ENCODE results near the gene SPTB. TPM values are rescaled to one million over a fixed set of nuclear protein-coding genes. Genes with fewer than 3 reads are reported as not detected.

SPTB gene
- total RNA-seq, 2 experiments from 2014 or later = 0.03 to 0.08 TPM

GRCh38 chr14:64811676-64812075 is 68.0 kb downstream of the SPTB start:
- Histone ChIP-seq H3K4me3 (ENCODE audit: low read length) (no peak overlapping the region), H3K27ac (ENCODE audit: low read depth in 1 of 2, low read length in 2 of 2) (no peak overlapping the region), H3K4me1 (ENCODE audit: insufficient read depth, low read length) (peaks cover 5% of the 10 kb centered on the region), H3K9me3 (ENCODE audit: control insufficient read depth in 1 of 2, insufficient read depth in 1 of 2, low read length in 2 of 2) (no peaks in the 10 kb centered on the region), H3K27me3 (ENCODE audit: control insufficient read depth in 1 of 2, insufficient read depth in 2 of 2, low read length in 2 of 2) (peaks cover 0 to 6% of the 10 kb centered on the region in 2 experiments), H3K36me3 (ENCODE audit: insufficient read depth, low read length) (no peaks in the 10 kb centered on the region)
- ChIA-PET CTCF (no interaction called here), POLR2A (no interaction called here)
- Mint-ChIP-seq H3K27me3 (peaks cover 10% of the 10 kb centered on the region), H3K4me1 (ENCODE audit: low read depth) (peaks cover 6% of the 10 kb centered on the region), H3K36me3 (ENCODE audit: low read depth) (no peaks in the 10 kb centered on the region), H3K9me3 (no peaks in the 10 kb centered on the region), H3K4me3 (no peak overlapping the region), H3K27ac (no peak overlapping the region)
- TF ChIP-seq CTCF (IDR thresholded peaks at IDR 0.05) = no peak
- DNase-seq (no peak), ATAC-seq (ENCODE audit: poor library complexity) (no peak)
- intact Hi-C loops (cut with DNase I, micrococcal nuclease) = no loop called here

GRCh38 chr14:64808449-64808848 is 71.3 kb downstream of the SPTB start:
- TF ChIP-seq CTCF (IDR thresholded peaks at IDR 0.05) = no peak
- Histone ChIP-seq H3K4me3 (ENCODE audit: low read length) (no peak overlapping the region), H3K36me3 (ENCODE audit: insufficient read depth, low read length) (no peaks in the 10 kb centered on the region), H3K4me1 (ENCODE audit: insufficient read depth, low read length) (peaks cover 5% of the 10 kb centered on the region), H3K9me3 (ENCODE audit: control insufficient read depth in 1 of 2, insufficient read depth in 1 of 2, low read length in 2 of 2) (no peaks in the 10 kb centered on the region), H3K27ac (ENCODE audit: low read depth in 1 of 2, low read length in 2 of 2) (no peak overlapping the region), H3K27me3 (ENCODE audit: control insufficient read depth in 1 of 2, insufficient read depth in 2 of 2, low read length in 2 of 2) (no peaks in the 10 kb centered on the region)
- ChIA-PET POLR2A (no interaction called here), CTCF (no interaction called here)
- H3K36me3 Mint-ChIP-seq (ENCODE audit: low read depth) = no peaks in the 10 kb centered on the region
- no peaks in the 10 kb centered on the region for H3K27me3 Mint-ChIP-seq
- peaks cover 6% of the 10 kb centered on the region for H3K4me1 Mint-ChIP-seq (ENCODE audit: low read depth)
- no peak for ATAC-seq (ENCODE audit: poor library complexity)
- intact Hi-C loops (cut with DNase I, micrococcal nuclease) = no loop called here
- H3K4me3 Mint-ChIP-seq = no peak overlapping the region
- no peak for DNase-seq
- no peak overlapping the region for H3K27ac Mint-ChIP-seq
- no peaks in the 10 kb centered on the region for H3K9me3 Mint-ChIP-seq

- no peaks in the 10 kb centered on the region for H3K36me3 Mint-ChIP-seq (ENCODE audit: low read depth)
- H3K4me1 Mint-ChIP-seq (ENCODE audit: low read depth) = peaks cover 5% of the 10 kb centered on the region
- no peak overlapping the region for H3K27ac Mint-ChIP-seq
Measured at GRCh38 chr14:64807551-64807950, 72.2 kb downstream of the SPTB start.

More at GRCh38 chr14:64807551-64807950, 72.2 kb downstream of the SPTB start:
- ATAC-seq (ENCODE audit: poor library complexity) (no peak), DNase-seq (no peak)
- POLR2A ChIA-PET = no interaction called here
- no peaks in the 10 kb centered on the region for H3K27me3 Mint-ChIP-seq
- H3K4me3 ChIP-seq (ENCODE audit: low read length) = no peak overlapping the region
- TF ChIP-seq CTCF (IDR thresholded peaks at IDR 0.05) = no peak
- intact Hi-C loops (cut with DNase I, micrococcal nuclease) = no loop called here
- H3K27ac ChIP-seq (ENCODE audit: low read depth in 1 of 2, low read length in 2 of 2) = no peak overlapping the region
- H3K4me1 ChIP-seq (ENCODE audit: insufficient read depth, low read length) = peaks cover 5% of the 10 kb centered on the region
- no peaks in the 10 kb centered on the region for H3K9me3 ChIP-seq (ENCODE audit: control insufficient read depth in 1 of 2, insufficient read depth in 1 of 2, low read length in 2 of 2)
- no peaks in the 10 kb centered on the region for H3K9me3 Mint-ChIP-seq
- H3K27me3 ChIP-seq (ENCODE audit: control insufficient read depth in 1 of 2, insufficient read depth in 2 of 2, low read length in 2 of 2) = no peaks in the 10 kb centered on the region
- no peak overlapping the region for H3K4me3 Mint-ChIP-seq
- H3K36me3 ChIP-seq (ENCODE audit: insufficient read depth, low read length) = no peaks in the 10 kb centered on the region
- CTCF ChIA-PET = no interaction called here

All from CD4-positive, alpha-beta T cell (primary cell).